HG03108 (cell line): ENCODE measurements around the gene LY6G6C.

Source experiments
- ATAC-seq: cut with Tn5 transposase; IDR thresholded peaks from one replicate; pipeline ENCODE4 v1.9.1; 2021; ENCODE audit warnings: moderate library complexity; ENCODE audit not compliant: unreplicated experiment

The LY6G6C gene

GRCh38 chr6:31727717-31728671 is 6.4 kb upstream of the LY6G6C start:
- no peak for ATAC-seq

- no peak for ATAC-seq
Observed at GRCh38 chr6:31727034-31727716, 5.6 kb upstream of the LY6G6C start.

GRCh38 chr6:31725502-31726350 is 4.2 kb upstream of the LY6G6C start:
- ATAC-seq: no peak

- no peak for ATAC-seq
Observed at GRCh38 chr6:31723980-31724691, 2.6 kb upstream of the LY6G6C start.

- ATAC-seq: no peak
Observed at GRCh38 chr6:31723245-31723979, 1.9 kb upstream of the LY6G6C start, which contains the start of gene MPIG6B. Gene MPIG6B (plus strand): TSS chr6:31723373. CDS start chr6:31723384, 11 bp downstream.

- no peak for ATAC-seq
Observed at GRCh38 chr6:31722173-31722572, 627 bp upstream of the LY6G6C start.

GRCh38 chr6:31720196-31720770 is 1.3 kb downstream of the LY6G6C start:
- no peak for ATAC-seq

GRCh38 chr6:31719001-31719400 is 2.5 kb downstream of the LY6G6C start:
- no peak for ATAC-seq

GRCh38 chr6:31718265-31718664 is 3.3 kb downstream of the LY6G6C start:
- ATAC-seq: no peak

- ATAC-seq: no peak
Observed at GRCh38 chr6:31717499-31718222, 3.9 kb downstream of the LY6G6C start.

- ATAC-seq: no peak
Observed at GRCh38 chr6:31715022-31715958, 6.3 kb downstream of the LY6G6C start, which contains the start of gene LY6G6D. Gene LY6G6D (plus strand): TSS chr6:31715348. CDS start chr6:31715356, 8 bp downstream.

- ATAC-seq: no peak
Observed at GRCh38 chr6:31713991-31714684, 7.4 kb downstream of the LY6G6C start.

GRCh38 chr6:31713465-31713864 is 8.1 kb downstream of the LY6G6C start:
- no peak for ATAC-seq

- no peak for ATAC-seq
Observed at GRCh38 chr6:31712296-31712695, 9.2 kb downstream of the LY6G6C start.

GRCh38 chr6:31711233-31711632 is 10.3 kb downstream of the LY6G6C start:
- no peak for ATAC-seq

GRCh38 chr6:31710523-31711219 is 10.9 kb downstream of the LY6G6C start:
- ATAC-seq: no peak
